NK-92 (cell line): ENCODE data around the gene SPATA33.

ENCODE experiments used
- DNase-seq: peaks from one replicate; lab custom pipeline; 2025; ENCODE audit not compliant: unreplicated experiment; lab: John Stamatoyannopoulos, UW

Gene SPATA33

DNA sequence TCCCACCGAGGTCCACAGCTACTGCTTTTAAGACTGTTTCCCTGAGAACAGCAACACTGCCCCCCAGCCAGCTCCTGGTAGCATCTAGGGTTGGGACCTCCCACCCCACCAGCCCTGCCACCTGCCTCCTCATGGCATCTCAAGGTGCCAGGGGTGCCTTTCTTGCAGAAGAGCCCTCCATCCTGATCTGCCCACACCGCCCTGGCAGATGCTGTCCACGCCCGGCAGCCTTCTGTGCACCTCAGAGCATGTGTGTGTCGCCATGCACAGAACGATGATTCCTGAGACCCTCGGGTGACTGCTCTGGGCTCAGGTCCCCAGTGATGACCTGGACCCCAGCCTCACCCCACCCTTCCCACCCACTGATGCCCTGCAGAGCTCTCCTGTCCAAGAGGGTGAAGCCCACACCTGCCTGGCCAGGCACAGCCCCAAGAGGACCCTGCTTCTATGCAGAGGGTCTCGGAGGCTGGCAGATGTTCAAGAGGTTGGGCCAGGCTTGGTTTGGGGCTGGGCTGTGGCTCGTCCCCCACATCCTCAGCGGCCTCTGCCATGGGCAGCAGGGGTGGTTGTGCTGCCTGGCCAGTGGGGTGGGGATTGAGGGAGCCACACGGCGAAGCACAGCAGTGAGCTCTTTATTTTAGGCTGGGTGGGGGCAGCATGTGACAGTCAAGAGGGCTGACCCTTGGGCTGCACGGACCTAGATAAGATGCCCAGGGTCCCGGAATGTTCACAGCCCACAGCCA, 49.1 kb downstream of the SPATA33 start:
- DNase-seq: no peak

DNA sequence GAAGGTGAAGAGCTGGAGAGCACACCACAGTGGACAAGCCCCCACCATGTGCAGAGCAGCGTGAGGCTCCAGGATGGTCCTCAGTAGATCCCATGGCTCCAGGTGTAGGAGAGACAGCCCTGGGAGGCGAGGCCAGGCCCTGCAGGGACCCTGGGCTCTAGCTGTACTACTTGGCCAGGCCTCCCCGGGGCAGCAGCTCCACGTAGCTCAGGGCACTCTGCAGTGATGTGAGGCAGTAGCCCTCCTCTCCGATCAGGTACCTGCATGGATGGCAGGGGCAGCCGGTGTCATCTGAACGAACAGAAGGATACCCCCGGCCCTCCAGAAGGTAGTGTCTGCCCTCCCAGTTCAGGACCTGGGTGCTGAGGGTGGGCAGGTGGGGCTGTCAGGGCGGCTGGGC, 50.1 kb downstream of the SPATA33 start:
- DNase-seq: no peak

DNA sequence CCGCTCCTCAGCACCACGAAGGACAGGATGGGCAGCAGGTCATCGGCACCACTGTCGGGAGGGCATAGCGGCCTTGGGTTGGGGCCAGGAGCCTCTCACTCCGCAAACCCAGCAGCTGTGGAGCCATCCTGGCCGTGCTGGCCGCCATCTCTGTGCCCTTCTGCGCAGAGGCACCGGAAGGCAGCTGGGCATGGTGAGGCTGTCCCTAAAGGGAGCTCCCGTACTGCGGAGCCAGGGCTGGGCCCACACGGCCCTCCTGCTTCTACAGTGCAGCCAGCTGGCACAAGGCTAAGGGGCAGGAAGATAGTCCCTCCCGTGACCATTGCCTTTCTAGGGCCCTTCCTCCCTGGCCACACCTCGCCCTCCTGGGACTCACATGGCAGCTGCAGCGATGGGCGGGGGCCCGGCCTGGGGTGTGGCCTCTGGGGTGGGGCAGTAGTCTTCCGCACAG, 50.9 kb downstream of the SPATA33 start:
- no peak for DNase-seq

DNA sequence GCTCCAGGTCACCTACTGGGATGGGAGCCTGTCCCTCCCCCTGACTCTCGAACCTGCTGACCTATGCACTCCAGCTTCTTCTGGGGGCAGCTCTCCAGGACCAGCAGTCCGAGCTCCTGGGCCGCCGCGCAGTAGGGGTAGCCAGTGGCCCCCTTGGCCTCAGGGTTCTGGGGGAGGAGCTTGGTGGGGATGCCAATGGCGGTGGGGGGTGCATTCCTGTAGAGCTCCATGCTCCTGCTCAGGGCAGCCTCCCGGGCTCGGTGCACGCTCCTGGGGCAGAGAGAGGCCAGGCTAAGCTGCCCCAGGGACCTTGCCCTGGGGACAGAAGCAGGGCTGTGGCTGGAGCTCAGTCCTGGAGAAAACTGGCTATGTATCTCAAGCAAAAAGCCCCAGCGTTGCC, 51.5 kb downstream of the SPATA33 start:
- no peak for DNase-seq

DNA sequence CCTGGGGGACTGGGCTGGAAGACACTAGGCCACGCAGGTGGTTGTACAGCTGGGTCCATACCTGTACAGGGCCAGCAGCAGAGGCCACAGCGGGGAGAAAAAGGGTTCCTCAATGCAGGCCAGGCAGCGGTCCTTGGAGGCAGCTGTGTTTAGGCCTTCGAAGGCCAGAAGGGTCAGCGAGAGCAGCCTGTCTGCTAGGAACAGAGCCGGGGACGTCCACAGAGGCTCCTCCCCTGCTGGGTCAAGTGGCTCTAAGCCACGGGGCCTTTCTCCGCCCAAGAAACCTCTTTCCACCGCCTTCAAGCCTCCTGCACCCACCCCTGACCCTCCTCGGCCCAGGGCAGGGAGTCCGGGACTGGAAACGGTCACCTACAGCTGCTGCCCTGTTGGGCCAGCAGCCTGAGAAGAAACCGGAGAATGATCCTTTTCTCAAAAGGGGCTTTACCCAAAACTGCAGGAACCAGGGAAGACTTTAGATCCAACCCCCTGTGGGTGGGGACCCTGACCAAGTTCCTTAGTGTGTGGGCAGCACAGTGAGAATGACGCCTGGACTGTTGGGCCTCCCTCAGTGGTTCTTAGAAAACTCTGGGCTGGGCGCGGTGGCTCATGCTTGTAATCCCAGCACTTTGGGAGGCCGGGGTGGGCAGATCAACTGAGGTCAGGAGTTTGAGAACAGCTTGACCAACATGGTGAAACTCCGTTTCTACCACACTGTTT, 52.2 kb downstream of the SPATA33 start:
- no peak for DNase-seq

DNA sequence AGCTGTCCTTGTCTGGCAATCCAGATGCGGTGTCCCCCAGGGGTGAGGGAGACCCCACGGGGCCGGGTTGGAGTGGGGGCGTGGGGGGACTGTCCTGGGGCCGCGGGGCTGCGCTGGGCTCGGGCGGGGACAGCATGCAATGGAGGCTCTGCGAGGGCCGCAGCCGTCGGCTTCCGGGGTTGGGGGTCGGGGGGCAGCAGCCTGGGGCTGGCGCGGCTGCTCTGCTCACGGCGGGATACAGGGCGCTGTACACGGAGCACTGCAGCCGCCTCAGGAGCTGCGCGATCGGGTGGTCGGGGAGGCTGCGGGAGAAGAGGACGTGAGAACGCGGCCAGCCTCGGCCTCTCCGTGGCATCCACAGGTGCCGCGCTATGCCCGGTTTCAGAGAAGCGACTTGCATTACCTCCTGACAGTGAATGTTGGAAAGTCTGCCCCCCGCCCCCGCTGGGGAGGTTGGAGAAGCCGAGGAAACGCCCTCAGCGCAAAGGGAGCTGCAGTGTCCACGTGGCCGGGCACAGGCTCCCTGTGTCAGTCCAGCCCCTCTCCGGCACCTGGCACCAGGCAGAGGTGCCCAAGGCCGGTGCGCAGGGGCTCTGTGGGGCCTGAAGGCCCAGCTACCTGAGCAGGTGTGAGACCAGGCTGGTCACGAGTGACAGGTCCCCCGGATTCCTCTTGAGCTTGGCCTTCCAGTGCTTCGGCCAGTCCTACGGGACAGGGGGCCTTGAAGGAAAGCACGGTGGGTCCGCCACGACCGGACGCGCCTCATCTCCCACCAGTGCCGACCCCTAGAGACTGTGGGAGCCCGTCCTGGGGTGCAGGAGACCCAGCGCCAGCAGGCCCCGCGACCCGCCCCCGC, 53.3 kb downstream of the SPATA33 start:
- DNase-seq: no peak

DNA sequence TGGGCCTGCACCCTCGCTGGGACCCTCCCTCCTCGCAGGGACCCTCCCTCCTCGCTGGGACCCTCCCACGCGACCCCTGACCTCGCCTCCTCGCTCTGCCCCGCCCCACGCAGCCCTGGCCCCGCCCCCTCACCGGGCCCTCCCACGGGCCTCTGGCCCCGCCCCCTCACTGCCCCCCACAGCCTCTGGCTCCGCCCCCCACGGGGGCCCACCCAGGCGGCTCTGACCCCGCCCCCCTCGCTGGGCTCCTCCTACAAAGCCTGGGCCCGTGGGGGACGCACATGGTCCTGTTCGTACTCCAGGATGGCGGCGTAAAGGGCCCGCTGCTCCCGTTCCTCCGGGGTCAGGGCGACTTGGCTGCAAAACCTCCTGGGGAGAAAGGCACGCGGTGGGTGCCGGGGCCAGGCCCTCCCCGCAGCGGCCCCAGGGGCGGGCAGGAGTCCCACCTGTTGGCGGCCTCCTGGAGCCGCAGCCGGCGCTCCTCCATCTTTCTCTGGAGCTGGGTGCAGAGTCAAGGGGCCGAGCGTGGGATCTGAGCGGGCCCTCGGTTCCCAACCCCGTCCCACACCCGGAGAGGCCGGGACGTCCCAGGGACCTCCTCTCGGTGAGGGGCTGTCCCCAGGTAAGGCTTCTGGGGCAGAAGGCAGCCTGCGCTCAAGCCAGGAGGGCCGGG, 54.1 kb downstream of the SPATA33 start:
- no peak for DNase-seq

DNA sequence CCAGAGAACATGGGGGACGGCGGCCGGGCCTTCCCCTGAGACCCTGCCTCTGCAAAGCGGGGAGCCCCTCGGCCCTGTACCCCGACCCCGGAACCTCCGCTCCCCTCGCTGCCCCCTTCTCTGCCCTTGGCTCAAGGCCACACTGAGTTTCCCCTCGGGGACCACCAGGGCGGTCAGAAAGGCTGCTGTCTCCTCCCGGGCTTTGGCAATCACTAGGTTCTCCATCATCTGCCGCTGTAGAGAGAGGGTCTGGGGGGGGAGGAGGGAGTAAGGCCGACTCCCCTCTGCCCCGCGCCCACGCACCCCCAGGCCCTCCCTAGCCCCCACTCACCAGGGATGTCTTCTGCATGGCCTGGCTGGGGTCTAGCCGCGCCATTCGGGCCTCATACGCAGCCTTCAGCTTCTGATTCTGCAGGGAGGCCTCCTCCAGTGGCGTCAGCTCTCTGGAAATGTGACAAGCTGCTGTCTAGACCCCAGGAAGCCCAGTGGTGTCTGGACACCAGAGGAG, 54.7 kb downstream of the SPATA33 start:
- no peak for DNase-seq

DNA sequence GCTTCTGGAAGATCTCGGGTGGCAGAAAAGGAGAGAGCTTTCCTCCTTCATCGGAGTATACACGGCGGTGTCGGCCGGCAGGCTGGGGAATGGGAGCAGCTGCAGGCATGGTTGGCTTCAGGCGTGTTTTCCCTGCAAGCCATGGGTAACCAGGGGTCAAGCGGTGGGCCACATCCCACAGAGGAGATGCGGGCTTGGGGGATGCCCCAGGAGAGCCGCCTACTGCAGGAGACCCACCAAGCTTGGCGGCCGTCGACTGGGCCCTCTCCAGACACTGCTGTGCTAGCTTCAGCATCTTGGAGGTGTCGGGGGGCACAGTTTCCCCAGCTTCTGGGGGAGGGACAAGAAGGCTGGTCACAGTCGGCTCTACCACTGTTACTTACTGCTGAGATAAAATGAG, 58.9 kb downstream of the SPATA33 start:
- no peak for DNase-seq

DNA sequence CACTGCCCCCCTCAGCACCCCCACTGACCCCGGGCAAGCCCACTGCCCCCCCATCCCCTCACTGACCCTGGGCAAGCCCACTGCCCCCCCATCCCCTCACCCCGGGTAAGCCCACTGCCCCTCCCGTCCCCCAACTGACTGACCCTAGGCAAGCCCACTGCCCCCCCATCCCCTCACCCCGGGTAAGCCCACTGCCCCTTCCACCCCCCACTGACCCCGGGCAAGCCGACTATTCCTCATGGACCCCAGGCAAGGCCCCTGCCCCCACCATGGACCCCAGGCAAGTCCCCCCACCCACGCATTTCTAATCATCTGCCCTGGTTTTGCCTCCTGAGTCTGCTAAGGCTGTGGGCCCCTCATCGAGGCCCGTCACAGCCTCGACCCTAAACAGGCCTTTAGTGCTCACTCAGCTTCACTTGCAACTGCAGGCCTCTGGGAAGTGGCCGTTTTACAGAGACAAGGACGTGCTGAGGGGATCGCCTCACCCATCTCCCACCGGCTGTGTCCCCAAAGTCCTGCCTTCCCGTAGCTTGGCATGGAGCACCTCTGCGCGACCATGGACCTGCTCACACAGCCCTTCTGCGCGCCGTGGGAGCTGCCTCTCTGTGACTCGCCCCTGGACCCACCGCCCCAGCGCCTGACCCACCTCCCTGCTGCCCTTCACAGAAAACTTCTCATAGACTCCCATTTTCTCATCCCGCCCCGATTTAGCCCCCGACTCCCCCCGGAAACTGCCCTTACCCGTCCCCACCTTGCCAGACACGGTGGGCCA, 59.5 kb downstream of the SPATA33 start:
- no peak for DNase-seq

DNA sequence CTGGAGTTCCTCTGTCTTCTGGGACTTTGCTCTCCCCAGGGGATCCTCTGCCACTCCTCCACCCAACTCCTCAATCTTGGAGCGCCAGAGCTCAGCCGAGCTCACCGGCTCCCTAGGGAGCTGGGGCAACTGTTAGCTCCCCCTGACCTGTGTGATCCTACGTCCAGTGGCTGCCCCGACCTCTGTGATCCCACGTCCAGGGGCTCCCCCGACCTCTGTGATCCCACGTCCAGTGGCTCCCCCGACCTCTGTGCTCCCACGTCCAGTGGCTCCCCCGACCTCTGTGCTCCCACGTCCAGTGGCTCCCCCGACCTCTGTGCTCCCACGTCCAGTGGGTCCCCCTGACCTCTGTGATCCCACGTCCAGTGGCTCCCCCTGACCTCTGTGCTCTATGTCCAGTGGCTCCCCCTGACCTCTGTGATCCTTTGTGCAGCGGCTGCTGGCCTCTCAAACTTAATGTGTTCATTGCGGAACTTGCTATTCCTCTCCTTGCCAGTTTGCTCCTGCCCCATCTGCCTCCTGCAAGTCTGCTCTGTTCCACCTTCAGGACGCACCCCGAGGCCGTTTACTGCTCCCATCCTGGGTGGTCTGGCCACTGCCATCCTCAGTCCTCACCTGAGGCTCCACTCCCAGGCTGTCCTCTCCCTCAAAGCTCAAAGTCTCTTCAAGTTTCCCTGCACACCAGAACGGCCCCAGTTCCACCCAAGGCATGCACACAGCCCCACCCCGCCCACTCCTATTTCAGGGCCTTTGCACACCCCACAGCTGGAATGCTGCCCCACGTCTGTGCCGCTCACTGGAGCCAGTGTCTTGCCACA, 60.3 kb downstream of the SPATA33 start:
- DNase-seq: no peak
